GM06990 (cell line): ENCODE data around the gene SSBP2.
"Not testable (repeated sequence)": the region's sequence is repeated elsewhere in the genome, so short reads cannot be mapped to it uniquely, and the experiment has no call there.

Experiments used
- DNase-seq: peaks from one replicate; pipeline ENCODE4 v3.0.0-alpha.2; 2011; ENCODE audit not compliant: insufficient read length; ENCODE audit errors: extremely low read depth
- H3K27me3 ChIP-seq: replicated peaks from 2 replicates; pipeline ENCODE4 v1.6.0; 2011; ENCODE audit warnings: low read length; ENCODE audit not compliant: control insufficient read depth, insufficient read depth
- H3K36me3 ChIP-seq: 2 replicates; pipeline ENCODE4 v1.5.1; 2011; ENCODE audit warnings: low read length; ENCODE audit not compliant: control insufficient read depth, insufficient read depth
- H3K4me3 ChIP-seq: replicated peaks from 2 replicates; pipeline ENCODE4 v1.5.1; 2011; ENCODE audit warnings: low read depth, mild to moderate bottlenecking, control low read depth, low read length
- TF ChIP-seq, protein P1 (sequence below): IDR thresholded peaks from 2 replicates; pipeline ENCODE4 v1.5.1; 2011; ENCODE audit warnings: low read length, control low read depth, mild to moderate bottlenecking, inconsistent platforms; ENCODE audit not compliant: insufficient read depth, poor library complexity, severe bottlenecking

SSBP2 gene

DNA sequence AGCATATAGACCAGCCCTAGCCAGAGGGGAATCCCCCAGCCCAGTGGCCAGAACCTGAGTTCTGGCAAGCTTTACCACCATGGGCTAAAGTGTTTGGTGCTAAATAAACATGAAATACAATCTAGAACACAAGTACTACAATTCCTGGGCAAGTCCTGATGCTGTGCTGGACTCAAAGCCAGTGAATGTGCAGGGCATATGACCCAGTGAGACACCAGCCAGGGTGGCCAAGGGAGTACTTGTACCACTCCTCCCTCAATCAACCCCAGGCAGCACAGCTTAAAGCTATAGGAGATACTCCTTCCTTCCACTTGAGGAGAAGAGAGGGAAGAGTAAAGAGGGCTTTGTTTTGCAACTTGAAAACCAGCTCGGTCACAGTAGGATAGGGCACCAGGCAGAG, 63.6 kb downstream of the SSBP2 start:
- no peak for DNase-seq
- Histone ChIP-seq H3K4me3 (no peak overlapping the region), H3K36me3 (0 out of 2 replicates have a peak, but pooled peaks cover 1% of the 10 kb centered on the region), H3K27me3 (no peaks in the 10 kb centered on the region)
- TF ChIP-seq, protein P1, sequence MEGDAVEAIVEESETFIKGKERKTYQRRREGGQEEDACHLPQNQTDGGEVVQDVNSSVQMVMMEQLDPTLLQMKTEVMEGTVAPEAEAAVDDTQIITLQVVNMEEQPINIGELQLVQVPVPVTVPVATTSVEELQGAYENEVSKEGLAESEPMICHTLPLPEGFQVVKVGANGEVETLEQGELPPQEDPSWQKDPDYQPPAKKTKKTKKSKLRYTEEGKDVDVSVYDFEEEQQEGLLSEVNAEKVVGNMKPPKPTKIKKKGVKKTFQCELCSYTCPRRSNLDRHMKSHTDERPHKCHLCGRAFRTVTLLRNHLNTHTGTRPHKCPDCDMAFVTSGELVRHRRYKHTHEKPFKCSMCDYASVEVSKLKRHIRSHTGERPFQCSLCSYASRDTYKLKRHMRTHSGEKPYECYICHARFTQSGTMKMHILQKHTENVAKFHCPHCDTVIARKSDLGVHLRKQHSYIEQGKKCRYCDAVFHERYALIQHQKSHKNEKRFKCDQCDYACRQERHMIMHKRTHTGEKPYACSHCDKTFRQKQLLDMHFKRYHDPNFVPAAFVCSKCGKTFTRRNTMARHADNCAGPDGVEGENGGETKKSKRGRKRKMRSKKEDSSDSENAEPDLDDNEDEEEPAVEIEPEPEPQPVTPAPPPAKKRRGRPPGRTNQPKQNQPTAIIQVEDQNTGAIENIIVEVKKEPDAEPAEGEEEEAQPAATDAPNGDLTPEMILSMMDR, result no peak

DNA sequence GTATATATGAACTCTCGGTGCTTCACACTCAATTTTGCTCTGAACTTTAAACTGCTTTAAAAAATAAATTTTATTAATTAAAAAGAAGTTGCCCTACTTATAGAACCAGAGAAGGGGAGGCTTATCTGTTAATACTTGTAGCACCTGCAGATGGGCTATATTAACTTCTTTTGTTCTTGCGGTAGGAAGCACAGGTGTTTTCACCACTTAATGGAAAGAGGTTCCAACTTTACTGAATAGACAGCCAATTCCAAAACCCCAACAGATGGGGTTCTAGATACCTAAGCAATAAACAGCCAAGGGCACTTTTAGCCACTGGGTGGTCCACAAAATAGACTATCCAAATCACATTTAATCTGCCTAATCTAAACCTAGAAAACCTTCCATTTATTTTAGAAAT, 65.4 kb downstream of the SSBP2 start:
- H3K36me3 ChIP-seq, result 0 out of 2 replicates have a peak, but pooled peaks cover 1% of the 10 kb centered on the region
- H3K27me3 ChIP-seq, result no peaks in the 10 kb centered on the region
- H3K4me3 ChIP-seq, result no peak overlapping the region
- TF ChIP-seq, protein P1, result no peak
- DNase-seq, result no peak

DNA sequence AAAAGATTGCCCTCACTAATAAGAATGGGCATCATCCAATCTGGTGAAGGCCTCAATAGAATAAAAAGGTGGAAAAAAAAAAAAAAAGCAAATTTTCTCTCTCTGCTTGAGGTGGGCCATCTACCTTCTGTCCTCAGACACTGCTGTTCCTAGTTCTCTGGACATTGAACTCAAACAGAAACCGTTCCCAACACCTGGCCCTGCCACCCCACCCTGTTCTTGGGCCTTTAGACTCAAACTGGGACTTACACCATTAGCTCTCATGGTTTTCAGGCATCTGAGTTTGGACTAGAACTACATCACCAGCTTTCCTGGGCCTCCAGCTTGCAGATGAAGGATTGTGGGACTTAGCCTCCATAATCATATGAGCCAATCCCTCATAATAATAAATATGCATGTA, 71.0 kb downstream of the SSBP2 start:
- H3K4me3 ChIP-seq, result no peak overlapping the region
- TF ChIP-seq, protein P1, result no peak
- no peaks in the 10 kb centered on the region for H3K27me3 ChIP-seq
- no peak for DNase-seq
- H3K36me3 ChIP-seq, result no peaks in the 10 kb centered on the region

DNA sequence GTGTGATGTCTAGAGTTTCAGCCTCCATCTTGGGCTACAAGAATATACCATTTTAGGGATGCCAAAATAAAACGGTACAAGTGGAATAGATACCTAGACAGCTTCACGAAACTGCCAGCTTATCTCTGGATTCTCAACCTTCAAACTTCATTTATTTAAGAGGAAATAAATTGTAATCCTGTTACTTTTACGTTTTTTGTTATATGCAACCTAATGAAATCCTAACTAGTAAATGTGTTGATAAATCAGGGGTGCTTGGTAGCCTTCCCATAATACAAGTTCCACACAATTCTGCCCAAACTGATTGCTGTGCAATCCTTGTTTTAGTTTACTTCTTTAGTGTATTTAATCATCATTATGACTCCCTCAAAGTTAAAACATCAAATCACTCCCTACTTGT, 75.5 kb downstream of the SSBP2 start:
- Histone ChIP-seq H3K36me3 (no peaks in the 10 kb centered on the region), H3K27me3 (no peaks in the 10 kb centered on the region), H3K4me3 (no peak overlapping the region)
- DNase-seq, result no peak
- TF ChIP-seq, protein P1, result no peak

DNA sequence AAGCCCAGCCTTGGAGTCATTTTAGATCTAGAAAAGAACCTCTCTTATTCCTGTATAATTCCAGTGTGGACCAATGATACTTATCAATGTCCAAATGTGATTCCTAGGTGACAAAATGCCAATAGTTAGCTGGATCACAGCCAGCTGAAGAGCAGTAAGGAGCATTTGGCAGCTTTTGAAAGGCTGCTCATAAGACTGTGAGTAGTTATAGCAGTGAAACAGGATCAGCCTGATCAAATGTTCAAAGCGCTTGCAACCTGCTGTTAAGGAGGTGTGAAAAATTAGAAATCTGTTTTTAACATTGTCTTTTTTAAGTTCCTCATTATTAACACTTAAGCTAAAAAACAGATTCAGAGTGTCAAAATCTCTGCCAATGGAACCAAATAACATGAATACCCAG, 85.1 kb downstream of the SSBP2 start:
- TF ChIP-seq, protein P1, result no peak
- no peak for DNase-seq
- no peaks in the 10 kb centered on the region for H3K36me3 ChIP-seq
- no peaks in the 10 kb centered on the region for H3K27me3 ChIP-seq
- H3K4me3 ChIP-seq, result no peak overlapping the region

DNA sequence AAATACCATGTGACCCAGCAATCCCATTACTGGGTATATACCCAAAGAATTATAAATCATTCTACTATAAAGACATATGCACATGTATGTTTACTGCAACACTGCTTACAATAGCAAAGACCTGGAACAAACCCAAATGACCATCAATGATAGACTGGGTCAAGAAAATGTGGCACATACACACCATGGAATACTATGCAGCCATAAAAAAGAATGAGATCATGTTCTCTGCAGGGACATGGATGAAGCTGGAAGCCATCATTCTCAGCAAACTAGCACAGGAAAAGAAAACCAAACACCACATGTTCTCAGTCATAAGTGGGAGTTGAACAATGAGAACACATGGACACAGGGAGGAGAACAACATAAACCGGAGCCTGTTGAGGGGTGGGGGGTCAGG, 90.3 kb downstream of the SSBP2 start:
- H3K27me3 ChIP-seq, DNase-seq, H3K36me3 ChIP-seq, H3K4me3 ChIP-seq: not testable (repeated sequence)
